Heart right ventricle (tissue), 16 donors: Measurements from ENCODE around the gene RSPH1. TPM values are rescaled to one million over a fixed set of nuclear protein-coding genes. Genes with fewer than 3 reads are reported as not detected.

ENCODE experiments used
- ATAC-seq, 8 donors: fragments of 200-7000 bp; cut with Tn5 transposase; one replicate each; pipeline ENCODE4 v1.9.1; 2020; ENCODE audit warnings: mild to moderate bottlenecking in 8 of 8, moderate library complexity in 8 of 8, moderate number of reproducible peaks in 1 of 8
- DNase-seq, 2 donors: peaks; one replicate each; pipeline ENCODE4 v3.0.0-alpha.2; 2020
- H3K27ac ChIP-seq, 10 donors: fragments of 200-600 bp; sonication (generic) in 2 of 10; one replicate each; pipeline versions ENCODE4 v1.5.0 to v1.8.0; 2020 to 2022; ENCODE audit warnings: mild to moderate bottlenecking in 3 of 10
- H3K27me3 ChIP-seq, 7 donors: fragments of 200-600 bp; one replicate each; pipeline ENCODE4 v1.8.0; 2021 to 2022; ENCODE audit warnings: mild to moderate bottlenecking in 2 of 7
- H3K36me3 ChIP-seq, 9 donors: fragments of 200-600 bp; sonication (generic) in 1 of 9; one replicate each; pipeline versions ENCODE4 v1.5.0 to v1.8.0; 2020 to 2022; ENCODE audit warnings: mild to moderate bottlenecking in 2 of 9
- H3K4me1 ChIP-seq, 9 donors: fragments of 200-600 bp; sonication (generic) in 1 of 9; one replicate each; pipeline versions ENCODE4 v1.5.0 to v1.8.0; 2020 to 2022; ENCODE audit warnings: mild to moderate bottlenecking in 4 of 9
- H3K4me3 ChIP-seq, 10 donors: fragments of 200-600 bp; sonication (generic) in 2 of 10; one replicate each; pipeline versions ENCODE4 v1.5.0 to v1.8.0; 2020 to 2022; ENCODE audit warnings: mild to moderate bottlenecking in 7 of 10, moderate library complexity in 2 of 10
- H3K9me3 ChIP-seq, 11 donors: fragments of 200-600 bp in 10 of 11; sonication (generic) in 2 of 11; one replicate each; pipeline versions ENCODE4 v1.5.0 to v1.8.0; 2013 to 2022; ENCODE audit warnings: mild to moderate bottlenecking in 2 of 11, control low read depth in 1 of 11, moderate library complexity in 1 of 11
- CTCF ChIP-seq, 9 donors: fragments of 200-600 bp; sonication (generic) in 2 of 9; IDR thresholded peaks; one replicate each; pipeline versions ENCODE4 v1.5.0 to v1.8.0; 2021 to 2022; ENCODE audit warnings: antibody characterized with exemption in 9 of 9, mild to moderate bottlenecking in 5 of 9, moderate library complexity in 1 of 9
- WGBS, 2 donors: extraction: QIAGEN DNeasy Blood & Tissue Kit; methylation state at CpG; one replicate each; pipeline ENCODE4 v1.1.7; 2013; ENCODE audit warnings: inconsistent platforms in 1 of 2; 5-methylcytosine and 5-hydroxymethylcytosine counted together
- intact Hi-C, 10 donors: fragments of 100-400 bp; cut with DNase I; formaldehyde crosslinking; loops; one replicate each; pipeline versions ENCODE4 v1.11.1 to v1.14.2; 2022
- polyA plus RNA-seq, 2 donors: library from polyadenylated mRNA; stranded (reverse); fragments of 200-250 nt; gene quantifications; one replicate each; pipeline ENCODE4 v1.2.3, GENCODE V29; 2013
- total RNA-seq, 10 donors: library from RNA; stranded (reverse); fragmentation: NEBNext Ultra II Directional in 3 of 10; extraction: Animal tissue kit (Norgen Biotek cat#: 25700) in 3 of 10; gene quantifications; one replicate each; pipeline versions ENCODE4 v1.2.1 to v1.2.4, GENCODE V29; 2021 to 2023
- donor health status: Arrhythmogenic right ventricular cardiomyopathy.
- donor health status: ischemic (EF 13 %, LVEDD 7.1; RV severe dilation, severe dysfunction).
- donor health status: healthy with polysubstance abuse.
- donor health status: DM: no; HTN: yes; CAD: no.
- donor health status: DM: no; HTN: no; CAD: no.
- donor health status: ischemic (EF 25% LVEDD 6.9; RV normal size, moderate dysfunction).
- donor health status: ischemic (EF 25% LVEDD 5.7; RV mildly dilated, moderate dysfunction).
- donor health status: healthy.
- donor health status: DM: yes; HTN: yes; CAD: no.
- donor health status: Ischemic cardiomyopathy.
- donor health status: ischemic (EF 35%, LVEDD 5.7; RV mildly dilated, moderate dysfunction).
- donor health status: nonischemic (EF 11% LVEDD 7.7; RV severe dilation, severe dysfunction).
- donor health status: DM: yes; HTN: yes; CAD: no.
- donor health status: PGD.
- donor health status: ischemic (EF 29% LVEDD 5.4; RV normal size, mild dysfunction).
- donor health status: nonischemic (EF 23%, LVEDD 6.1; RV moderate dilation, normal function).

The RSPH1 gene
- total and polyA plus RNA-seq, 12 donors, result 0.06 to 0.36 (median 0.20) TPM; not detected in 9

DNA sequence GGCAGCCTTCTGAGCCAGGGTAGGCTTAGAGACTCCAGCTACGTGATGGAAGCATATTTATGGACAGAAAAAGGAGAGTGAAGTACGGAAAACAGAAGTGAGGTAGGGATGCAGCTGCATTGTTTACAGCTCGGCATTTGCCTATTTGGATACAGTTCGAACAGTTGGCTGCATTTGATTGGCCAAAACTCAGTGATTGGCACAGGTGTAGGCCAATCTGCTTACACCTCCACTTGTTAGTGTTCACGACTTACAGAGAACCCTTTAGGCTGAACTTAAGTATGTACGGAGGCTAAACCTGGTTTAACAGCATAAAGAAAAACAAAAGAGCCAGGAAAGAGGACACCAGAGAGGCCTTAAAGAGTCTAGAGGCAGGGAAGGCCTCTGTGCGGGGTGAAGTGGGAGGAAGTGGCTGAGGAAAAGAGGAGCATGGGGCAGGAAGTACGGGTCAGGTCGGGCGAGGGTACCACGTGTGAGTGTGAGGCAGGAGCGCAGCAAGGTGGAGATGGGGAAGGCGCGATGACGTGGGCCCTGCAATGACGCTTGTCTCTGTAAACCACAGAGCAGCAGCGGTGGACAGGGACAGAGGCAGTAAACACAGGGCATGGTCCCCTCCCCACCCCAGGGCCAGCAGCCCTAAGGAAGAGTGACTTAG, 32.0 kb downstream of the RSPH1 start:
- H3K4me1 ChIP-seq, result peaks cover 0 to 34% (median 4%) of the 10 kb centered on the region in 9 donors
- peaks cover 0 to 3% (median 0%) of the 10 kb centered on the region in 7 donors for H3K27me3 ChIP-seq
- no peak overlapping the region for H3K4me3 ChIP-seq
- H3K9me3 ChIP-seq, result no peaks in the 10 kb centered on the region
- no peak overlapping the region for H3K27ac ChIP-seq
- intact Hi-C loops, result no loop called here
- no peak for TF ChIP-seq CTCF (IDR thresholded peaks at IDR 0.05)
- DNase-seq, result peak in 1 of 2 donors; percentile 34
- 74 to 76% methylated on average over 17 of the region's 17 CpGs for whole genome bisulfite sequencing, 2 donors
- H3K36me3 ChIP-seq, result no peaks in the 10 kb centered on the region
- peak in 3 of 8 donors; percentile 29 to 49 (median 30) for ATAC-seq

- intact Hi-C loops, result no loop called here
- H3K4me3 ChIP-seq, result no peak overlapping the region
- H3K4me1 ChIP-seq, result peaks cover 0 to 29% (median 0%) of the 10 kb centered on the region in 9 donors
- no peaks in the 10 kb centered on the region for H3K36me3 ChIP-seq
- DNase-seq, result no peak
- no peak overlapping the region for H3K27ac ChIP-seq
- peaks cover 0 to 3% (median 0%) of the 10 kb centered on the region in 7 donors for H3K27me3 ChIP-seq
- H3K9me3 ChIP-seq, result no peaks in the 10 kb centered on the region
- TF ChIP-seq CTCF (IDR thresholded peaks at IDR 0.05), result no peak
- WGBS, 2 donors, result 82% methylated on average over 10 of the region's 10 CpGs
- no peak for ATAC-seq
Measured at GRCh38 chr21:42461881-42462877, 33.8 kb downstream of the RSPH1 start.

- Histone ChIP-seq H3K27ac (no peak overlapping the region), H3K4me3 (no peak overlapping the region), H3K27me3 (peaks cover 0 to 3% (median 0%) of the 10 kb centered on the region in 7 donors), H3K9me3 (no peaks in the 10 kb centered on the region), H3K36me3 (no peaks in the 10 kb centered on the region), H3K4me1 (peaks cover 0 to 21% (median 0%) of the 10 kb centered on the region in 9 donors)
- no peak for ATAC-seq
- 75 to 80% methylated on average over 5 of the region's 5 CpGs for WGBS, 2 donors
- no peak for DNase-seq
- intact Hi-C loops, result no loop called here
- TF ChIP-seq CTCF (IDR thresholded peaks at IDR 0.05), result no peak
Measured at GRCh38 chr21:42461185-42461520, 34.9 kb downstream of the RSPH1 start.

GRCh38 chr21:42460391-42461184, 35.4 kb downstream of the RSPH1 start:
- H3K4me3 ChIP-seq, result no peak overlapping the region
- no peaks in the 10 kb centered on the region for H3K9me3 ChIP-seq
- no peak overlapping the region for H3K27ac ChIP-seq
- peaks cover 0 to 3% (median 2%) of the 10 kb centered on the region in 7 donors for H3K27me3 ChIP-seq
- no peak for DNase-seq
- ATAC-seq, result no peak
- peaks cover 0 to 17% (median 0%) of the 10 kb centered on the region in 9 donors for H3K4me1 ChIP-seq
- 73 to 81% methylated on average over 14 of the region's 14 CpGs for WGBS, 2 donors
- H3K36me3 ChIP-seq, result no peaks in the 10 kb centered on the region
- TF ChIP-seq CTCF (IDR thresholded peaks at IDR 0.05), result no peak
- intact Hi-C loops, result no loop called here
